ENCODE measurements around the gene CFAP126. TPM values are rescaled to one million over a fixed set of nuclear protein-coding genes. Genes with fewer than 3 reads are reported as not detected.
A peak's percentile ranks its signal among the peaks of the same experiment; 100 is the strongest.

The CFAP126 gene
- total and polyA plus RNA-seq, 8 donors: not detected

GRCh38 chr1:161382214-161383019 lies 14.7 kb upstream of the CFAP126 start:
- Histone ChIP-seq H3K36me3 (no peaks in the 10 kb centered on the region), H3K4me3 (no peak overlapping the region), H3K9me3 (no peaks in the 10 kb centered on the region), H3K27me3 (no peaks in the 10 kb centered on the region), H3K4me1 (peaks cover 11 to 18% (median 14%) of the 10 kb centered on the region in 4 donors), H3K27ac (peak overlapping the region in 4 of 5 donors; percentile 44 to 66 (median 57))
- TF ChIP-seq EP300 (IDR thresholded peaks at IDR 0.05) (no peak), CTCF (IDR thresholded peaks at IDR 0.05) (peak in 4 of 7 experiments; percentile 47 to 75 (median 59)), POLR2AphosphoS5 (IDR thresholded peaks at IDR 0.05) (peak in 1 of 3 donors; percentile 29), POLR2A (IDR thresholded peaks at IDR 0.05) (no peak)
- peak in 1 of 2 donors; percentile 81 for DNase-seq
- WGBS, 5 donors: 33 to 42% (median 40%) methylated on average over 4 of the region's 4 CpGs
- intact Hi-C loops (cut with DNase I; ENCODE audit: low total_unique reads): loop anchor here (5.0 kb wide), 1 partner anchor 155 kb away; the partner anchor contains the start of gene TOMM40L

- no peak for DNase-seq
- Histone ChIP-seq H3K27ac (peak overlapping the region in 3 of 5 donors; percentile 44 to 66 (median 46)), H3K9me3 (no peaks in the 10 kb centered on the region), H3K36me3 (no peaks in the 10 kb centered on the region), H3K27me3 (no peaks in the 10 kb centered on the region), H3K4me3 (no peak overlapping the region), H3K4me1 (peaks cover 11 to 24% (median 14%) of the 10 kb centered on the region in 4 donors)
- 24 to 50% (median 31%) methylated on average over 6 of the region's 6 CpGs for WGBS, 5 donors
- TF ChIP-seq POLR2AphosphoS5 (IDR thresholded peaks at IDR 0.05) (no peak), POLR2A (IDR thresholded peaks at IDR 0.05) (no peak), CTCF (IDR thresholded peaks at IDR 0.05) (no peak), EP300 (IDR thresholded peaks at IDR 0.05) (no peak)
- intact Hi-C loops (cut with DNase I; ENCODE audit: low total_unique reads): loop anchor here (5.0 kb wide), 1 partner anchor 154 kb away; the partner anchor contains the start of gene TOMM40L
These were observed 14.0 kb upstream of the CFAP126 start for GRCh38 chr1:161381707-161382106.

GRCh38 chr1:161379071-161379470 lies 11.4 kb upstream of the CFAP126 start:
- intact Hi-C loops (cut with DNase I; ENCODE audit: low total_unique reads): no loop called here
- H3K27ac ChIP-seq: no peak overlapping the region
- no peak for DNase-seq
- H3K36me3 ChIP-seq: no peaks in the 10 kb centered on the region
- TF ChIP-seq EP300 (IDR thresholded peaks at IDR 0.05): no peak
- no peak for TF ChIP-seq POLR2AphosphoS5 (IDR thresholded peaks at IDR 0.05)
- no peak for TF ChIP-seq POLR2A (IDR thresholded peaks at IDR 0.05)
- TF ChIP-seq CTCF (IDR thresholded peaks at IDR 0.05): no peak
- no peaks in the 10 kb centered on the region for H3K27me3 ChIP-seq
- H3K9me3 ChIP-seq: no peaks in the 10 kb centered on the region
- 77 to 86% (median 82%) methylated on average over 18 of the region's 18 CpGs for WGBS, 5 donors
- H3K4me1 ChIP-seq: peaks cover 11 to 24% (median 14%) of the 10 kb centered on the region in 4 donors
- no peak overlapping the region for H3K4me3 ChIP-seq

- TF ChIP-seq POLR2AphosphoS5 (IDR thresholded peaks at IDR 0.05): no peak
- no peak for TF ChIP-seq POLR2A (IDR thresholded peaks at IDR 0.05)
- no peak for TF ChIP-seq EP300 (IDR thresholded peaks at IDR 0.05)
- TF ChIP-seq CTCF (IDR thresholded peaks at IDR 0.05): no peak
- no peak overlapping the region for H3K4me3 ChIP-seq
- H3K27me3 ChIP-seq: no peaks in the 10 kb centered on the region
- DNase-seq: no peak
- intact Hi-C loops (cut with DNase I; ENCODE audit: low total_unique reads): no loop called here
- H3K4me1 ChIP-seq: peaks cover 11 to 23% (median 14%) of the 10 kb centered on the region in 4 donors
- no peaks in the 10 kb centered on the region for H3K36me3 ChIP-seq
- no peaks in the 10 kb centered on the region for H3K9me3 ChIP-seq
- no peak overlapping the region for H3K27ac ChIP-seq
- 62 to 83% (median 80%) methylated on average over 5 of the region's 5 CpGs for WGBS, 5 donors
These were observed 10.3 kb upstream of the CFAP126 start for GRCh38 chr1:161378014-161378413.
